NCI-H2029 treated with DMSO at 0.1 percent for 48 hours (cell line): Measurements from ENCODE around the gene SLC8A2.

Experiments
- DNase-seq: peaks from one replicate; lab custom pipeline; 2025; lab: John Stamatoyannopoulos, UW

The SLC8A2 gene

GRCh38 chr19:47471733-47472457 is at the start of gene SLC8A2:
Gene SLC8A2, minus strand, starts transcription at chr19:47471893. Its CDS starts 5,490 bp downstream, at chr19:47466403.
- DNase-seq: peak; percentile 21

- DNase-seq: no peak
Observed at GRCh38 chr19:47520839-47521238, 49.1 kb upstream of the SLC8A2 start.

GRCh38 chr19:47520343-47520806 is 48.7 kb upstream of the SLC8A2 start:
- no peak for DNase-seq

- DNase-seq: no peak
Observed at GRCh38 chr19:47518854-47519253, 47.2 kb upstream of the SLC8A2 start.

GRCh38 chr19:47518139-47518538 is 46.4 kb upstream of the SLC8A2 start:
- no peak for DNase-seq

- DNase-seq: peak; percentile 98
Observed at GRCh38 chr19:47514869-47515588, 43.3 kb upstream of the SLC8A2 start, which contains the start of gene NAPA. Gene NAPA, minus strand, starts transcription at chr19:47515063. Its CDS starts 123 bp downstream, at chr19:47514940.

- no peak for DNase-seq
Observed at GRCh38 chr19:47514151-47514868, 42.6 kb upstream of the SLC8A2 start.

- DNase-seq: no peak
Observed at GRCh38 chr19:47512948-47513319, 41.2 kb upstream of the SLC8A2 start.

- no peak for DNase-seq
Observed at GRCh38 chr19:47512183-47512947, 40.7 kb upstream of the SLC8A2 start.

GRCh38 chr19:47511681-47512080 is 40.0 kb upstream of the SLC8A2 start:
- no peak for DNase-seq

GRCh38 chr19:47511128-47511517 is 39.4 kb upstream of the SLC8A2 start:
- no peak for DNase-seq

GRCh38 chr19:47510516-47511127 is 38.9 kb upstream of the SLC8A2 start:
- no peak for DNase-seq

- DNase-seq: no peak
Observed at GRCh38 chr19:47509973-47510372, 38.3 kb upstream of the SLC8A2 start.

- no peak for DNase-seq
Observed at GRCh38 chr19:47509170-47509847, 37.6 kb upstream of the SLC8A2 start.

- DNase-seq: no peak
Observed at GRCh38 chr19:47508721-47509120, 37.0 kb upstream of the SLC8A2 start.

GRCh38 chr19:47507924-47508553 is 36.3 kb upstream of the SLC8A2 start:
- DNase-seq: no peak

GRCh38 chr19:47507012-47507411 is 35.3 kb upstream of the SLC8A2 start:
- no peak for DNase-seq

- no peak for DNase-seq
Observed at GRCh38 chr19:47506459-47506858, 34.8 kb upstream of the SLC8A2 start.

- no peak for DNase-seq
Observed at GRCh38 chr19:47505506-47505905, 33.8 kb upstream of the SLC8A2 start.

GRCh38 chr19:47503826-47504150 is 32.1 kb upstream of the SLC8A2 start:
- no peak for DNase-seq
